HG02571 (cell line): ENCODE data around the gene DCAF15.
"Not testable (repeated sequence)": the region's sequence is repeated elsewhere in the genome, so short reads cannot be mapped to it uniquely, and the experiment has no call there.

ENCODE experiments used
- ATAC-seq: cut with Tn5 transposase; IDR thresholded peaks from one replicate; pipeline ENCODE4 v1.9.1; 2021; ENCODE audit warnings: mild to moderate bottlenecking, moderate library complexity; ENCODE audit not compliant: unreplicated experiment

Gene DCAF15

DNA sequence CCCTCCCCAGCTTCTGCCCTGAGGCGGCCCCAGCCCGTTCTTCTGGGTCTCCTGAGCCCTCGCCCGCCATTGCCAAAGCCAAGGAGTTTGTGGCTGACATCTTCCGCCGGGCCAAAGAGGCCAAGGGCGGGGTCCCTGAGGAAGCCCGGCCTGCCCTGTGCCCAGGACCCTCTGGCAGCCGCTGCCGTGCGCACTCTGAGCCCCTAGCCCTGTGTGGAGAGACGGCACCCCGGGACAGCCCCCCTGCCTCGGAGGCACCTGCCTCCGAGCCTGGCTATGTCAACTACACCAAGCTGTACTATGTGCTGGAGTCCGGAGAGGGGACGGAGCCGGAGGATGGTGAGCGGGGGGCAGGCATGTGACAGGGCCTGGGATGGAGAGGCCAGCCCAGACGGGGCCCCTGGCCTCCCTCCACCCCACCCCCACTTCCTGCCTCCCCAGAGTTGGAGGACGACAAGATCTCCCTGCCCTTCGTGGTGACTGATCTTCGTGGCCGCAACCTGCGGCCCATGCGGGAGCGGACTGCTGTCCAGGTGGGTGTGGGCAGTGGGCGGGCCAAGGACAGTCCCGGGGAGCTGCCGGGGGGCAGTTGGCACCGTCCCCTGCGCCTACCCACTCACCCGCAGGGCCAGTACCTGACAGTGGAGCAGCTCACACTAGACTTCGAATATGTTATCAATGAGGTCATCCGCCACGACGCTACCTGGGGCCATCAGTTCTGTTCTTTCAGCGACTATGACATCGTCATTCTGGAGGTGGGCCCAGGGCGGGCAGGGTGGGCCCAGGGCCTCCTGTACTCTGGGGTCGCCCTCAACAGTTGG lies 7.0 kb downstream of the DCAF15 start:
- ATAC-seq = no peak

DNA sequence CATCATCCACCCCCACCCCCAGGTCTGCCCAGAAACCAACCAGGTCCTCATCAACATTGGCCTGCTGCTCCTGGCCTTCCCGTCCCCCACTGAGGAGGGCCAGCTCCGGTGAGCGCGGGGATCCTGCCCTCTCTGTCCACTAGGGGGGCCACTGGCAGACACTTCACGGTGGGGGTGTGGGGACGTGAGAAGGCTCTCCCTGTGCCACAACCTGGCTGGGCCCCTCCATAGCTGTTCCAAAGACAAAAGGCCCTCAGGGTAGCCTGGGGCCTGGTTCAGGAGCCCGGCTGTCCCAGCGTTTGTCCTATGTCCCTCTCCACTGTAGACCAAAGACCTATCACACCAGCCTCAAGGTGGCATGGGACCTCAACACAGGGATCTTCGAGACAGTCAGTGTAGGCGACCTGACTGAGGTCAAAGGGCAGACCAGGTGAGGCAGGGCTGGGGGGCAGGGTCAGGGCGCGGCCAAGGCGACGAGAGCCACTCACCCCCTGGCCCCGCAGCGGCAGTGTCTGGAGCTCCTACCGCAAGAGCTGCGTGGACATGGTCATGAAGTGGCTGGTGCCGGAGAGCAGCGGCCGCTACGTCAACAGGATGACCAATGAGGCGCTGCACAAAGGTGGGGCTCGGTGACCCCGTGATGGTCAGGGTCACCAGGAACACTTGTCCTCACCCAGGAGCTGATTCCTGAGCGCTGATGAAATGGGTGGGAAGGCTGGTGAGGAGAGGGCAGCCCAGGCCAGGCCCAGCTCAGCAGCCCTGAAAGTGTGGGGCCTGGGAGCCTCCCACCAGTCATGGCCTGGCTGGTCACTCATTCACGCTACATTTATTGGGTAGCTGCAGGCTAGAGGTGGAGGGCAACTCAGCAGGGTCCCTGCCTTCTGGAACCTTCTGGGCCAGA lies 7.9 kb downstream of the DCAF15 start:
- ATAC-seq = no peak

DNA sequence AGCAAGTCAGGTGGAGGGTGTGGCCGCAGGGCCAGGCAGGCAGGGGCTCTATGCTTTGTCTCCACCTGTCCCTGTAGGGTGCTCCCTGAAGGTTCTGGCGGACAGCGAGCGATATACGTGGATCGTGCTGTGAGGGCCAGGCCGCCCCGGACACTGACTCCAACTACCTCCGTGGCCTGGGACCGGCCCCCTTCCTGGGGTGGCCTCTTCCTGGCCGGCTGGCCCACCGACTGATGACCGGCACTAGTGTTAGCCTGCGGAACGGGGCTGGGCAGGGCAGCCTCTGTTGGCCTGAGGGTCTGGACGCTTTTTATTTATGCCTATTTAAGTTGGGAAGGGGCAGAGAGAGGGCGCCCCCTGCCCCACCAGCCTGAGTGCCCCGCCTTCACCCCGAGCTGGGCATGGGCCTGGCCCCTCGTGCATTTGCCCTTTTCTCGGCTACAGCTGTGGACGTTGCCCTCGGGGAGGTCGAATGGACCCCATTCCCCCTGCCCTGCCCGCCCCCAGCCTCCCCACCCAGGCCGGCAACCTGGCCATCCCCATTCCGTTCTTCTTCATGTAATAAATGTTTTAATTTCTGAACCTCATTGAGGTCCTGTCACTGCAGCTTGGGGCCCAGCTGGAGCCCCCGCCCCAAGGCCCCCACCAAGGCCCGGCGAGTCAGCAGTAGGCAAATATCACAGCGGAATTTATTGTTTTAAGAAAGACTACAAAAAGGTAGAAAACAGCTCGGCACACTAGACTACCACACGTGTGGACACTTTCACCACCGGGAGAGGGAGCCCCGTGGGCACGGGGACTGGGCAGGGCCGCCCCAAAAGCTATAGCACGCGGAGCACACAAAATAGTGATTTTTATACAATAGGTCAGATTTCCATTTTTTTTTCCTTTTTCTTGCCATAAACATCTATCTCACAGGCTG lies 8.8 kb downstream of the DCAF15 start:
- ATAC-seq = no peak

DNA sequence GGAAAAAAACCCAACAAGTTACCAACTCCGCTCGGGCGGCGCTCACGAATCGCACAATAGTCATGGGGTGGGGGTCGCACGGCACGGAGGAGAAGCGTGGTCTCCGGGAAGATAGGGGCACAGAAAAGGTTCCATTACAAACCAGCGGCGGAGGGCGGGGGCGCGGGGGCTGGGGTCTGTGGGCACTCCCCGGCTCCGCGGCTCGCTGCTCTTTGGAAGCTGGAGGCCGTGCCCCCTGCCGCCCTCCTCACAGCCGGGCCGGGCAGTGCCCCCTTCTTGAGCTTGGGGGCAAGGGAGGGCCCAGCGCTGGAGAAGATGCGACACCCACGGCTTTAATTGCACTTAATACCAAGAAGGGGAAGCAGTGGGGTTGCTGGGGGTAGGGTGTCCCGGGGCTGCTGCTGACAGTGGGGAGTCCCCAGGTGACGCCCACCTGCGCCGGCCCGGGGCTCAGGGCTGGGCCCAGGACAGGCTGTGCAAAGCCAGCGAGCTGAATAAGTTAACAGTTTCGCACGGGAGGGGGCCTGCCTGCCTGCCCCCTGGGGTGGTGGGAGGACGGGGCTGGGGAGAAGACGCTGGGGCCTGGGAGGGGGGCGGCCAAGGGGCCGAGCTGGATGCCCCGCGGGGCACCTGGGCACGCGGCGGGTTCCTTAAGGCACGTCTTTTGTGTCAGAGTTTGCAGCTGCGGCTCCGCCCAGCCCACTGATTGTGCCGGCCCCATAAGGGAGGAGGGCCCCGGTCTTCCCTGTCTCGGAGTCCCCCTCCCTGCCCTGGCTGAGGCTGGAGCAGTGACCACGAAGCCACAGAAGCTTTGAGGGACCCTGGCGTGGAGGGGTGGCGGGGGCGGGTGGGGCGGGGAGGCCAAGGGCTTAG lies 9.8 kb downstream of the DCAF15 start:
- ATAC-seq = no peak

DNA sequence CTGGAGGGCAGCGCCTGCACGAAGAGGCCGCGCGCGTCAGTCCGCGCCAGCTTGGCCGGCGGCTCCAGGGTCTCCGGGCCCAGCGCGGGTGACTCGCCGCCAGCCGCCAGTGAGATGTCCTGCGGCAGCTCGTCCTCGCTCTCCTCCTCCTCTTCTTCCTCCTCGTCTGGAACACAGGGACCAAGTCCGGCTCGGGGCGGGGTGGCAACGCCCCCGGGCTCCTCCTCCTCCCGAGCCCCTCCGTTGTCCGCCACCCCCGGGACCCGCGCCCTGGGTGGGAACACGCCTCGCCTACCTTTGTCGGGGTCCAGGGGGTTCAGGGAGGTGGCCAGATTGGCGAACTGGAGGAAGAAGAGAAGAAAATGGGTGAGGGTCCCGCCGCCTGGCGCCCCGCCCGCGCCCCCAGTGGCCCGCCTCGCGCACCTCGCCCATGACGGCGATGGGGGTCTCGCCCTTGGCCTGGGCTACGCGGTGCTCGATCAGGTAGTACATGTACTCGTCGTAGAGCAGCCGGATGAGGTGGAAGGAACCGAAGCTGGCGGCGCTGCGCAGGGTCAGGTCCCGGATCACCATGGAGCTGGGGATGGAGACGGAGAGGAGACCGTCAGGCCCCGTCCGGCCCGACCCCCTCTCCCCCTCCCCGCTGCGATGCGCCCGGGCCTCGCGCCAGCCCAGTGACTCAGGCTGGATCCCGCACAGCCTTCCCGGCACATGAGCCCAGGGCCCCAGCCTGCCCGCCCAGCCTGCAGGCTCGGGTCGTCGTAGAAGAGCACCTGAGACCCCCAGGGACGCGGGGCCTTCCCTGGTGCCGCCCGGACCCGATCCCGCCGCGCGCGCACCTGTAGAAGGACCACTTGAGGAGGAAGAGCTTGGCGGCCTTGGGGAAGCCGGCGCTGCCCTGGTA lies 10.6 kb downstream of the DCAF15 start:
- ATAC-seq = no peak

DNA sequence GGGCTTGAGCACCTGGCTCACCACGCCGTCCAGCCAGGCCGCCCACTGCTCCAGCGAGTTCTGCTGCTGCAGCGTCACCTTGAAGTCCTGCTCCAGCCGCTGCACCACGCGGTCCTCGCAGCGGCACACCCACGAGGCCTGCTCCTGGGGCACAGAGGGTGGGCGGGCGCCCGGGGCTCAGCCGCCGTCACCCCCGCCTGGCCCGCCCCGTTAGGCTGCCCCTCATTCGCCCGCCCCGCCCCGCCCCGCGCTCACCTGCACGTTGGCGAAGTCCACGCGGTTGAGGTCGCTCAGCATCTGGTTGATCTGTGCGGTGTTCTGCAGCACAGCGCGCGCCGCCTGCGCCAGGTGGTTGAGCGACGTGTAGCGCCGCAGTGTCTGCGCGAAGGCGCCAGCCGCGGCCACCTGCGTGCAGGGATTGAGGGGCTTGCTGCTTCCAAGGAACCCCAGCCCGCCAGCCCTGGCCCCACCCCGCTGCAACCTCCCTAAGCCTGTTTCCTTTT lies 11.3 kb downstream of the DCAF15 start:
- no peak for ATAC-seq

DNA sequence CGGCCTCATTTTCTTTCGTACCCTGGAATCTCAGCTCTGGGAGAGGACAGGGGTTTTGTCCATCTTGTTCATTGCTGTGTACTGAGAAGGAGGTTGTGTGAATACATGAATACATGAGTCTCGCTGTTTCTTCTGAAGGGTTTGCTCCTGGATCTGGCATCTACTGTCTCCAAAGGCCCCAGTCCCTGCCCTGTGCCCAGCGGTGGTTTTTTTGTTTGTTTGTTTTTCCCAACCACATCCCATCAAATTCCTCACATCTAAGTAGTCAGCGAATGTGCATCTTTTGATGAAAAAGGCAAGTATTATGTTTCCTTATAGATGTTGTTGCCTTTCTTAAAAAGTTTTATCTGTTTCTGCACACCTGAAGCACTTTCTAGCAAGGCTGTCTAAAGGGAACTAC lies 12.5 kb downstream of the DCAF15 start:
- ATAC-seq = no peak

DNA sequence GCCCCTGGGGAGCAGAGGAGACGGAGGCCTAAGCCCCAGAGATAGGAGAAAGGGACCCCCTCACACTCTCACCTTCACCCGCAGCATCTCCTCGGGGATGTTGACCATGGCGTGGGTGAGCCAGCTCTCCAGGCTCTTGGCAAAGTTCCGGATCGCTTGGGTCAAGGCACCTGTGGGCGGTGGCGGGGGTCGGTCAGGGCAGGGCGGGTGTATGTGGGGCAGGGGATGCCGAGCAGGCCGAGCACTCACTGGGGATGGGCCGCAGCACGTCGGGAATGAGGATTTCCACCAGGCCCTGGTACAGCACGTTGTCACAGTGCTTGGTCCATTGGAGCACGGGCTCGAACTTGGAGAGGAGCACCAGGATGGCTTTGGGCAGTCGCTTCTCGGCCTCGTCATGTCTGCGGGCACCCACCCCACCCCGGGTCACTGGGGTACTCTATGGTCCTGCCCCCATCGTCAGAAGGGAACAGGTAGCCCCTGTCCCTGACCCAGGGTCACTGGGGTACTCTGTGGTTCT lies 13.1 kb downstream of the DCAF15 start:
- no peak for ATAC-seq

DNA sequence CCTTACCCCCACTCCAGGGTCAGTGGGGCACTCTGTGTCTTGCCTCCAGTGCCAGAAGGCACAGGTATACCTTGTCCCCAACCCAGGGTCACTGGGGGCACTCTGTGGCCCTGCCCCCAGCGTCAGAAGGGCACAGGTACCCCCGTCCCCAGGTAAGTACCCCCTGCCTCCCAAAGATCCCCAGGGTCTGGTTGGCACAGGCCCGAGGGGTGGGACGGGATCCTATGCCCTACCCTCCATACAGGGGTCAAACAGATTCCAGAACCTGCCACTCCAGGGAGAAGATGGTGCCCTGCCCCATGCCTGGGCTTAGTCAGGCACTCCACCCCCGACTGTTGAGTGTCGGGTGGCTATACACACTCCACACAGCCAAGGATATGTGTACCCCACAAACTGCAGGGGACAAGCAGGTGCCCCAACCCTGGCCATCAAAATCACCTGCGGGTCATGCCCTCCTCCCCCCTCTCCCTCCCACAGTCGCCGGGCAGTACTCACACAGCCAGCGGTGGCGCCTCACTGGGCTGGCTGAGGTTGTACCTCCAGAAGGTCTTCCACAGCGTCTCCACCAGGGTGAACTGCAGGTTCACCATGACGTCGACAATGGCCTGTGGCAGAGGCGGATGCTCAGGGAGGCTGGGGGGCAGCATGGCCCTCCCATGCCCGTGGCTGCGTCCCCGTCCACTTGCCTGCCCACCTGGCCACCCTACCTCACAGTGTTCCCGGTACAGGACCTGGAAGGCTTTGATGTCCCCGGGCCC lies 13.8 kb downstream of the DCAF15 start:
- ATAC-seq = no peak

DNA sequence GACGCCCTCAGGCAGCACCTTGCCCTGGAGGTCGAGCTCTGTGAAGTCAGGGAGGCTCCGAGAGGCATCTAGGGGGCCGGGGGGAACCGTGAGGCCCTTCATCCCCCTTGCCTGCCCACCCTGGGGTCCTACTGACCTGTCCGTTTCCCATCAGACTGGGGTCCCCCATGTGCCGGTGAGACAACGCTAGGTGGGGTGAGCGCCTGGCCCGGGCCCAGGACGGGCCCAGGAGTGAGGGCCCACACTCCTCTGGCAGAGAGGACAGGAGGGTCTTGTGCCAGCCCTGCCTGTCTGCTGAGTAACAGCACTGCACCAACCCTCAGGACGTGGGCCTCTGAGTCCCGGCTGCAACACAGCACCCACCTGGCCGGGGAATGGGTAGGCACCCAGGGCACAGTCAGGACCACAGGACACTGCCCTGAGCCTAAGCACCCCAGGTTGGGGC lies 14.4 kb downstream of the DCAF15 start:
- ATAC-seq = no peak

DNA sequence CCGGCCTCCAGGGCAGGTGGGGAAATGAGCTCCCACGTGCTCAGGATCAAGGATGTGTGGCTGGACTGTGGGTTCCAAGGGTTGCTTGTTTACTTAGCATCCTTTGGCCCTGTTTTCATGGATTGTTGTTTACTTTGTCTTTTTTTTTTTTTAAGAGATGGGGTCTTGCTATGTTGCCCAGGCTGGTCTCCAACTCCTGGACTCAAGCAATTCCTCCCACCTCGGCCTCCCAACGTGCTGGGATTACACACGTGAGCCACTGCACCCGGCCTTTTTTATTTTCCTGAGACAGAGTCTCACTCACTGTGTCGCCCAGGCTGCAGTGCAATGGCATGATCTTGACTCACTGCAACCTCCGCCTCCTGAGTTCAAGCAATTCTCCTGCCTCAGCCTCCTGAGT lies 14.9 kb downstream of the DCAF15 start:
- not testable (repeated sequence) for ATAC-seq

DNA sequence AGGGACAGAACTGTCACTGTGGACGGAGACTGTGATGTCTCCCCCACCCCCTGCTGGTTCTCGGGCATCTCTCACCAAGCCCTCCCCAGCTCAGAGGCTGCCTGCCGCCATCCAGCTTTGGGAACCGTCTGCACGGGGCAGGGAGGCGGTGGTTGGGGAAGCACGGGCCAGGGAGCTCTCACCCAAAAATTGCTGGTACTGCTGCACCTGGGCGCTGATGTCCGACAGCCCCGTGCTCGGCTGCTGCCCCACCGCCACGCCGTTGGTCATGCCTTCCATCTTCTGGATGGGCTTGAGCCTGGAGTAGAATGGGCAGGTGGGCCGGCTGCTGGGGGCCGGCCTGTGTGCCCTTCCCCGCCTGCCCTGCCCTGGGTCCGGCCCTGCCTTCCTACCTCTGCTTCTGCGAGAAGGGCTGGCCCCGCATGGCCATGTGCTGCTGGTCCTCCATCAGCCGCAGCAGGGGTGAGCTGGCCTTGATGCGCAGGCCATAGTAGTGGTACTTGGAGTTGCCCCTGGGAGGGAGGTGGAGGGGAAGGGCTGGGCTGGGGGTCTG lies 16.1 kb downstream of the DCAF15 start:
- ATAC-seq = no peak

DNA sequence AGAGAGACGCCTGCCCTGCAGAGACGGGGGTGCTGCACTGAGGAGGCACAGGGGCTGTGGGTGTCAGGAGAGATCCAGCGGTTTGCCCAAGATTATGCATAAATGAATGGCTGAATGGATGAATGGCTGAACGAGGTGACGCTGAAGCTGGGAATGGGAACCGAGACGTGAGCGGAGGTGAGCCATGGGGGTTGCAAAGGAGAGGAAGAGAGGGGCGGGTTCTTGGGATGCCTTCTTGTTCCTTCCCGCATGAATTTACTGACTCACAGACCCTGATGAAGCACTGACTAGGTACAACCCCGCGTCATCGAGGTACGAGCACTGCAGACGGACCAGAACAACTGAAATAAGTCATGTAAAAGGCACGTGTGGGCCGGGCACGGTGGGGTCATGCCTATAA lies 16.7 kb downstream of the DCAF15 start:
- no peak for ATAC-seq

DNA sequence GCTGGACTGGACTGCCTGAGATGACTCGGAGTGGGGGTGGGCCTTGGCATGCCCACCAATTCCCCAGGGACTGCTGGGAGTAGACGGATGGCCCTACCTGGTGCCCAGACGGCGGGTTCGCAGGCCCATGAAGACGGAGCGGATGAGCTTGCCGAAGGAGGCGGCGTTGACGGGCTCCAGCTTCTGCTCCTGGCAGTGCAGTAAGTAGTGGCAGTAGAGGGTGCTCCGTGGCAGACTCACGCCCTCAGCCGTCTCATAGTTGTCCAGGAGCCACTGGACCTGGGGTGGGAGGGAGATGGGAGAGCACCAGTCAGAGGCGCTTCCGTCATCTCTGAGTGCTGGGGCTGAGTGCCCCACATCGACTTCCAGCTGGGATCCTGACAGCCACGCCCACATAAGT lies 17.6 kb downstream of the DCAF15 start:
- ATAC-seq = no peak

DNA sequence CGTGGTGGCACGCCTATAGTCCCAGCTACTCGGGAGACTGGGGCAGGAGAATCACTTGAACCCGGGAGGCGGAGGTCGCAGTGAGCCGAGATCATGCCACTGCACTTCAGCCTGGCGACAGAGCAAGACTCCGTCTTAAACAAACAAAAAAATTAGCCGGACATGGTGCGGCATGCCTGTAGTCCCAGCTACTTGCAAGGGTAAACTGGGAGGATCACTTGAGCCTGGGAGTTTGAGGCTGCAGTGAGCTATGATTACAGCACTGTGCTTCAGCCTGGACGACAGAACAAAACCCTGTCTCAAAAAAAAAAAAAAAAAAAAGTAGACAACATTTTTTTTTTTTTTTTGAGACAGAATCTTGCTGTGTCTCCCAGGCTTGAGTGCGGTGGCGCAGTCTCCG lies 19.6 kb downstream of the DCAF15 start:
- ATAC-seq = not testable (repeated sequence)

DNA sequence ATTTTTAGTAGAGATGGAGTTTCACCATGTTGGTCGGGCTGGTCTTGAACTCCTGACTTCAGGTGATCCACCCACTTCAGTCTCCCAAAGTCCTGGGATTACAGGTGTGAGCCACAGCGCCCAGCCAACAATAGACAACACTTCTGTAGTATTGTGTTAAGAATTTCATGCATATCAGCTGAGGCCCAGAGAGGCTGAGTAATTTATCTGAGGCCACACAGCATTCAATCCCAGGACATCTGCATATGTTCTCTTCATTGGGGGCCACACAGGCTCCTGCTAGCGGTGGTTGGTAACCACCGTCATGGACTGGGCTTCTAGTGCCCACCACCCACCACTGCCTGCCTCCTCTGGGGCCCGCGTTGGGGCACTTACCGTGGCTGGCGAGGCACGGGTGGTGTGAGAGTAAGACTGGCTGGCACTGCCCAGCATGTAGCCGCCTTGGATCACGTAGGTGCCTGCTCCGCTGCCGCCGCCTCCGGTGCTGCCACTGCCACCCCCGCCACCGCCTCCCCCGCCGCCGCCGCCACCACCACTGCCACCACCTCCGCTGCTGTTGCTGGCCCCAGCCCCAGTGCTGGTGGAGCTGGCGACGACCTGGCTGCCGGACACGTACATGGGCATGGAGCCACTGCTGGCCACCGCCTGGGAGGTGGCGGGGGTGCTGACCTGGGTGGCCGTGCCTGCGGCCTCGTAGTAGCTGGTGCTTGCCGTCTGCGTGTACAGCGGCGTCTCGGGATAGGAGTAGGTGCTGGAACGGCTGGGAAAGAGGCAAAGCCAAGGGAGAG lies 20.3 kb downstream of the DCAF15 start:
- no peak for ATAC-seq

DNA sequence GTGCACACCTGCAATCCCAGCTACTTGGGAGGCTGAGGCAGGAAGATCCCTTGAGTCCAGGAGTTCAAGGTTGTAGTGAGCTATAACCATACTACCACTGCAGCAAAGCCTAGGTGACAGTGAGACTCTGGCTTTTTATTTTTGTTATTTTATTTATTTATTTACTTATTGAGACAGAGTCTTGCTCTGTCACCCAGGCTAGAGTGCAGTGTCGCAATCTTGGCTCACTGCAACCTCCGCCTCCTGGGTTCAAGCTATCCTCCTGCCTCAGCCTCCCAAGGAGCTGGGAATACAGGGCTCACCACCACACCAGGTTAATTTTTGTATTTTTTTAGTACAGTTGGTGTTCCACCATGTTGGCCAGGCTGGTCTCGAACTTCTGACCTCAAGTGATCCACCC lies 21.2 kb downstream of the DCAF15 start:
- not testable (repeated sequence) for ATAC-seq
